HG03439 (cell line): ENCODE data around the gene TYMP.

Experiments
- ATAC-seq: cut with Tn5 transposase; IDR thresholded peaks from one replicate; pipeline ENCODE4 v1.9.1; 2021; ENCODE audit warnings: mild to moderate bottlenecking, moderate library complexity; ENCODE audit not compliant: unreplicated experiment

TYMP gene

DNA sequence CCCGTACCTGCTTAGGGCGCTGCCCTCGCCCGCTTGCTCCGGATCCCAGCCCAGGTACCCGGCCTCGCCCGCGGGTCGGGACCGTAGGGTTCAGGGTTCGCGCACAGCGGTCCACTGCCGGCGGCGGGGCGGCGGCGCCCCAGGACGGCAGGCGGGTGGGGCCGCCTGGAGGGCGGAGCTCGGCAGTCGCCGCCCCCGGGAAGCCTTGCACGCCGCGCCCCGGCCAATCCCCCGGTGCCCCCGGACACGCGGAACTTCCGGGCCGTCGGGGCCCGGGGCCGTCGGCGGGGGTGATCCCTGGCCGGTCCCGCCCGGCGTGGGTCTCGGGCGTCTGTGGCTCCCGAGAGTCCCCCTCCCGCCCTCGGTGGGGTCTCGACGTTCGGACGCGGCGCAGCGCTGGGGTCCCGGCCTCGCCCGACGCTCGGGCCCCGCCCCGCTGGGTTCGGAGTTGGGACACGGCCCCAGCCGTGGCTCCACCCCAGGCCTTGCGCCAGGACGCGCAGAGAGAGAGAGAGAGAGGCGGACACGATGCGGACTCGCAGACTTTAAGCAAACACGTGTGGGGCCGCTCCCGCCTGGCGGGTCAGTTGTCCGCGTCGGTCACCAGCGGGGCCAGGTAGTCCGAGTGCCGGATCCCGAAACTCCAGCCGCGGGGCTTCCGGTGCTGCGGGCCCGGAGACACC, at the start of gene TYMP:
TSS of gene TYMP (minus strand) at position 116 of the 683 bp plus-strand sequence. CDS start 303 bp downstream, outside the sequence.
- no peak for ATAC-seq

GRCh38 chr22:50578776-50579310, 49.0 kb upstream of the TYMP start:
- ATAC-seq: no peak

- ATAC-seq: no peak
These were observed 48.4 kb upstream of the TYMP start, which contains the start of gene CPT1B for GRCh38 chr22:50577987-50578775. Gene CPT1B, minus strand, starts transcription at chr22:50578427. Its CDS starts 512 bp downstream, at chr22:50577915.

DNA sequence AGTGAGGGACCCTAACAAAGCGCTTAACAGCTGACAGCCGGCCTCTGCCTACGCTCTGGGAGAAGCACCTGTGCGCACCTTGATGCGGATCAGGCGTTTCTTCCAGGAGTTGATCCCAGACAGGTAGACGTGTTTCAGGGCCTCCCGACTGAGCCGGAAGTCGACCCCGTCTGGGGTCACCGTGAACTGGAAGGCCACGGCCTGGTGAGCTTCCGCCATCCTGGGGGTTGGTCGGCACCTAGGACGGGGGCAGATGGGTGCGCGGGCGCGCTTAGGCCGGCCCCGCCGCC, 47.8 kb upstream of the TYMP start:
- no peak for ATAC-seq

DNA sequence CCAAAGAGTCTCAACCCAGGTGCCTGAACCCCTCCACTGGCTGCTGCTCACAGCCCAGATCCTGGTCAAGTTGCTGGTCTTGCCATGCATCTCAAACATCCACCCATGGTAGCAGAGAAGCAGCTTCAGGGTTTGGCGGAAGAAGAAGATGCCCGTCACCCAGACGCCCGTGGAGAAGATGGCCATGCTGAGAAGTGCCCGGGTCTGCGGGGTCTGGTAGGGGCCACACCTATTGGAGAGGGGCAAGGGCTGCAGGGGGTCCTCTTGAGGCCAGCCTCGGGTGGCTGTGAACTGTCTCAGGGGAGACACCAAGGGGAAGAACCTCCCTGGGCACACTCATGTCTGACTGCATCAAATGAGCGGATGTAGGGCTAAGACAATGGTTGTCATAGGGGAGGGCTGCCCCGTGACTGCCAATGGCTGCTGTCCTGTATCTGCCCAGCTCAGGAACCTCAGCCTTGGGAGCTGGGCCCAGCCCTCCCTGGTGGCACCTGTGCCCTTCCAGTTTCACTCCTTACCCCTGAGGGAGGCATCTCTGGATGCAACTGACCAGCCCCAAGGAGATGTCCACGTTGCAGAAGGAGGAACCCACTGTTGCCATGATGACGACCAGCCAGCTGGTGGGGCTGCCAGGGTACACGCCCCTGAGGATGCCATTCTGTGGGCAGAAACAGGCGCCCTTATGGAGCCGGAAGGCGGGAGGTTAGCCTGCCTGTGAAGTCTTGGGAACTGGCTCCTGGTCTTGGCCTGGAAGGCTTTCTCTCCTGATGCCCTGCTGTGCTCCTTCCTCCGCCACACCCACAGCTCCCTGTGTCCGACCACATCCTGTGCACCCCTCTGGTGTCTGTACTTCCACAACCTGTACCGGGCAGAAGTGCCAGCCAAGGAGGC, 47.2 kb upstream of the TYMP start:
- no peak for ATAC-seq

- ATAC-seq: no peak
These were observed 46.3 kb upstream of the TYMP start for GRCh38 chr22:50576070-50576469.

GRCh38 chr22:50575426-50575941, 45.7 kb upstream of the TYMP start:
- ATAC-seq: no peak

DNA sequence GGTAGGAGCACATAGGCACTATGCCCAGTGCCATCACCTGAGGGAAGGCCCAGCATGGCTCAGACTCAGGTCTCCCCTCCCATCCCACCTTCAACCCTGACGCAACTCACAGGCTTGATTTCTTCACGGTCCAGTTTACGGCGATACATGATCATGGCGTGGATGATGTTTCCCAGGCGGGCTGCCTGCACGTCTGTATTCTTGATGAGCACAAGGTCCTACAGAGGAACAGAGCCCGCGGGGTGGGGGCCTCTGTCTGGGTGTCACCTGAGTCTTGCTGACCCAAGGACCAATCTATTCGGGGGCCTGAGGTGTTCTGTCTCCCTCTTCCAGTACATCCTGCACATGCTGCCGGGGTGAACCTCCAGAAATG, 44.6 kb upstream of the TYMP start:
- no peak for ATAC-seq

- ATAC-seq: no peak
These were observed 43.9 kb upstream of the TYMP start for GRCh38 chr22:50573491-50574382.

- no peak for ATAC-seq
These were observed 43.2 kb upstream of the TYMP start for GRCh38 chr22:50572965-50573364.

GRCh38 chr22:50571264-50572175, 41.7 kb upstream of the TYMP start:
- no peak for ATAC-seq

DNA sequence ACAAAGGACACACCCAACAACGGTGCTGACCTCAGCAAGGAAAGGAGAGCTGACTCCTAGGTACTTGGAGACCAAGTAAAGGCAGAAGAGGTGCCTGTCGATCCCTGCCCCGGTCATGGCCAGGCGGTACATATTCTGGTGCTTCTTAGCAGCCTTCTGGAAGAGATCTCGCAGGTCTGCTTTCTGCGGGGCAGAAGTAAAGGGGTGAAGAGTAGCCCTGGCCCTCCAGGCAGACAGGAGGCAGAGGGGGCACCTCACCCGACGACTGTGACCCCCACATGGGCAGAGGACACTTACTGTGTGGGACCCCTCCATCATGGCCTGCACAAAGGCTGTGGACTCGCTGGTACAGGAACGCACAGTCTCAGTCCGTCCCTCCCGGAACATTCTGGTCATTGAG, 41.0 kb upstream of the TYMP start:
- ATAC-seq: no peak

DNA sequence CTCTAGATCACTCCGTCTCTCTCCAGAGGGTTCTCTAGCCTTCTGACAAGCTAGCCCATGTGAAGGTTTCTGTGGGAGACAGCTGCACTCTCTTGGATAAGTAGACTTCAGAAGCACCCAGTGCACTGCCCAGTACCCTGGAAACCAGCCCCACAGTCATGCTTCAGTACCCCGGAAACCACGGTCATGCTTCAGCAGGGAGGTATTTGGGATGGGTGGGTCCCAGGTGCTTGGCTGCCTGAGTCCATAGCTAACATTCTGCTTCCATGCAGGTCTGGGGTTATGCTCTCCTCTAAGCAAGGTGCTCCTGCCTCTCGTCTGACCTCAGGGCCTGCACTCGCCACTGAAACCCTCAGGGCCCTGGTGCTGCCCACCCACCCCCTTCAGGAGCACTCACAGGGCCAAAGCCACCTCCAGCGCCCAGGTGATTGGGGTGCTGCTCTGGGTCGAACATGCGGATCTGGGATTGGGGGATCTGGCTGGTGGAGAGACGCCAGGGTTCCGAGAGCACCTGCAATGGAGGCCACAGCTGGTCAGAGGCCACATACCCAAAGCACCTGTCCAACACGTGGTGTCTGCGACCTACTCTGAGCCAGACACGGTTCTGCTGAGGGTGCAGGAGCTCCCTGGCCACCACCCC, 40.2 kb upstream of the TYMP start:
- ATAC-seq: no peak

- no peak for ATAC-seq
These were observed 39.2 kb upstream of the TYMP start for GRCh38 chr22:50569041-50569459.

GRCh38 chr22:50568626-50569025, 38.8 kb upstream of the TYMP start:
- no peak for ATAC-seq

- ATAC-seq: no peak
These were observed 38.0 kb upstream of the TYMP start for GRCh38 chr22:50567721-50568252.

GRCh38 chr22:50564289-50564688, 34.5 kb upstream of the TYMP start:
- no peak for ATAC-seq
